Ovary (tissue), 9 donors: ENCODE measurements around the gene MMP8. TPM values are rescaled to one million over a fixed set of nuclear protein-coding genes. Genes with fewer than 3 reads are reported as not detected.
"Not testable (repeated sequence)": the region's sequence is repeated elsewhere in the genome, so short reads cannot be mapped to it uniquely, and the experiment has no call there.

ENCODE experiments used
- DNase-seq, 5 donors: peaks; one replicate each; pipeline ENCODE4 v3.0.0-alpha.2; 2019 to 2020
- H3K27ac ChIP-seq, 2 donors: fragments of 200-600 bp; one replicate each; pipeline versions ENCODE4 v1.5.1 to v1.8.0; 2019 to 2022
- H3K27me3 ChIP-seq: fragments of 200-600 bp; one replicate; pipeline ENCODE4 v1.8.0; 2022
- H3K36me3 ChIP-seq: fragments of 200-600 bp; sonication (generic); one replicate; pipeline ENCODE4 v1.5.1; 2019
- H3K4me1 ChIP-seq: one replicate; pipeline ENCODE4 v1.8.1; 2013; ENCODE audit warnings: mild to moderate bottlenecking, moderate library complexity; ENCODE audit not compliant: insufficient read depth
- H3K4me3 ChIP-seq: fragments of 200-600 bp; sonication (generic); one replicate; pipeline ENCODE4 v1.5.1; 2017
- H3K9me3 ChIP-seq, 2 donors: fragments of 200-600 bp in 1 of 2; sonication (generic) in 1 of 2; one replicate each; pipeline versions ENCODE4 v1.5.1 to v1.8.1; 2013 to 2019; ENCODE audit warnings: mild to moderate bottlenecking in 1 of 2, moderate library complexity in 1 of 2
- CTCF ChIP-seq, 3 donors: fragments of 450-650 bp in 2 of 3; fragments of 200-600 bp in 1 of 3; IDR thresholded peaks; one replicate each; pipeline versions ENCODE4 v1.5.1 to v1.8.0; 2016 to 2022; ENCODE audit warnings: antibody characterized with exemption in 3 of 3, mild to moderate bottlenecking in 1 of 3
- EP300 ChIP-seq: sonication (generic); formaldehyde crosslinking; IDR thresholded peaks from one replicate; pipeline ENCODE4 v1.6.1; 2017; ENCODE audit warnings: antibody characterized with exemption
- POLR2A ChIP-seq: fragments of 450-650 bp; IDR thresholded peaks from one replicate; pipeline ENCODE4 v1.6.1; 2017; ENCODE audit warnings: antibody characterized with exemption, mild to moderate bottlenecking, moderate library complexity
- WGBS, 3 donors: extraction: QIAGEN DNeasy Blood & Tissue Kit in 1 of 3; methylation state at CpG; one replicate each; pipeline versions ENCODE4 v1.1.5 to v1.1.7; 2013 to 2017; 5-methylcytosine and 5-hydroxymethylcytosine counted together
- intact Hi-C, 4 donors: fragments of 100-400 bp; cut with DNase I; formaldehyde crosslinking; loops; one replicate each; pipeline versions ENCODE4 v1.11.0 to v1.15.1; 2022 to 2023
- polyA plus RNA-seq, 2 donors: library from polyadenylated mRNA; stranded (reverse); fragments of 200-250 nt in 1 of 2; fragments of 350-450 nt in 1 of 2; fragmentation: Illumina TruSeq in 1 of 2; extraction: RNeasy Lipid Tissue Mini Kit (QIAGEN cat#74804) in 1 of 2; gene quantifications; one replicate each; pipeline ENCODE4 v1.2.3, GENCODE V29; 2013 to 2014
- total RNA-seq, 7 donors: library from RNA; depleted of rRNA in 2 of 7; stranded (reverse); fragments of >200 nt in 2 of 7; fragmentation: NEBNext Ultra II Directional in 3 of 7; extraction: Animal tissue kit (Norgen Biotek cat#: 25700) in 3 of 7; gene quantifications; one replicate each; pipeline versions ENCODE4 v1.1.0 to v1.2.4, GENCODE V29; 2016 to 2023
- donor health status: DM: no; HTN: no; CAD: no; lungs with moderate emphysema.
- donor health status: DM: no; HTN: no; CAD: no.
- donor health status: Bipolar disorder and iron deficiency.
- donor health status: DM: yes; HTN: yes; CAD: no.
- donor health status: DM: no; HTN: no; CAD: no.
- donor health status: DM: yes; HTN: yes; CAD: no.

The MMP8 gene
- total and polyA plus RNA-seq, 9 donors: 0.02 TPM; not detected in 8

GRCh38 chr11:102749101-102749722, 24.5 kb upstream of the MMP8 start:
- no peak overlapping the region for H3K4me3 ChIP-seq

GRCh38 chr11:102746746-102747578, 22.2 kb upstream of the MMP8 start:
- H3K9me3 ChIP-seq, H3K27ac ChIP-seq, DNase-seq, H3K36me3 ChIP-seq, H3K27me3 ChIP-seq, H3K4me3 ChIP-seq, intact Hi-C loops, H3K4me1 ChIP-seq: not testable (repeated sequence)
- WGBS, 3 donors: 82 to 90% (median 85%) methylated on average over 29 to 32 of the region's 32 CpGs

More at GRCh38 chr11:102749101-102749722, 24.5 kb upstream of the MMP8 start:
- H3K9me3 ChIP-seq: no peaks in the 10 kb centered on the region
- H3K27me3 ChIP-seq: no peaks in the 10 kb centered on the region
- no peaks in the 10 kb centered on the region for H3K36me3 ChIP-seq
- H3K27ac ChIP-seq: no peak overlapping the region
- H3K4me1 ChIP-seq: no peaks in the 10 kb centered on the region
- intact Hi-C loops: no loop called here
- no peak for DNase-seq
- TF ChIP-seq CTCF (IDR thresholded peaks at IDR 0.05) (no peak), POLR2A (no peak), EP300 (no peak)

DNA sequence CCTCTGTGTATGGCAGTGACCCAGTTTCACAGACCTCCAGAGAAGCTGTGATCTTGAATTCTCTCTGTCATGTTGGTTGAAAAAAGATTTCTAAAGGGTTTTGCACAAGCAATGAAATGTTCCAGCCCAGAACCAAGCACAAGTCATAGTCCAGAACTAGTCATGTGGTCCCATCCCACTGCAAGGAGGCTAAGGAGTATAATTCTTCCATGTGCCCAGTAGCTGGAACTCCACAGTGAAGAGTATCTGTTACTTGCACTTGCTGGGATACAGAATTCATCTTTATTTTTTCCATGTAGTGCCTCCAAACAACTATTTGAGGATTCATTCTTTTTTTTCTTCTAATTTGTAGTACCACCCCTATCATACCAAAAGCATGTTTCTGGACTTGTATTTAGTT, 9.9 kb upstream of the MMP8 start:
- no peak for DNase-seq
- H3K4me1 ChIP-seq: no peaks in the 10 kb centered on the region
- no peak overlapping the region for H3K4me3 ChIP-seq
- no peaks in the 10 kb centered on the region for H3K36me3 ChIP-seq
- H3K27me3 ChIP-seq: no peaks in the 10 kb centered on the region
- no peak overlapping the region for H3K27ac ChIP-seq
- intact Hi-C loops: no loop called here
- H3K9me3 ChIP-seq: no peaks in the 10 kb centered on the region
- TF ChIP-seq EP300 (no peak), POLR2A (no peak), CTCF (IDR thresholded peaks at IDR 0.05) (no peak)

DNA sequence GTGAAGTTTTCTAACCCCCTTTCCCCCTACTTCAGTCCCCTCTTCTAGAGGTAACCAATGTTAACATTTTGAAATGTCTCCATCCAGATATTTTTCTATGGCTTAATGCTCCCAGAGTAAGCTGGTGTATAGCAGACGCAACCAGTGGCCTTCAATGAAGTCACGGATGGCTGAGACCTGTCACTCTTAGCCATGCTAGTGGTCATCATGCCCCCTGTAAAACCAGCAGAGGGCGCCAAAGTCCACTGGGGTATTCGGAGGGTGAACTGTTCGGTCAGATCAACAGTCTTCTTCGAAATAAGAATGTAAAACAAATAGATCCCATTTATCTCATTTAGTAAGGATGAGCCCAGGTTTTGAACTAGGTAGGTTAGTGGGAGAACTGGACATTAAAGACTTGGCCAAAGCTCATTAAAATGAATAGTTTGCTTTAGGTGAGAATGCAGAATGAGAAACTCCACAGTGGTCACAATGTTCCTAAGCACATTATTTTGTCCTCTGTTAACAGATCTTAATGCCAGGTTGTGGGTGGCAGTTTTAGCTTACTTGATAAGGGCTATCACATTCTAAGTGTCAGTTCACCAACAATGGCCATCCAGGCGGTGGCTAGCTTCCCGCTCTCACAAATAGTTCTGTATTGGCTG, 8.6 kb upstream of the MMP8 start:
- Histone ChIP-seq H3K36me3 (no peaks in the 10 kb centered on the region), H3K27me3 (no peaks in the 10 kb centered on the region), H3K4me3 (no peak overlapping the region), H3K27ac (no peak overlapping the region), H3K9me3 (no peaks in the 10 kb centered on the region), H3K4me1 (no peaks in the 10 kb centered on the region)
- no peak for DNase-seq
- 49 to 63% (median 54%) methylated on average over 8 of the region's 8 CpGs for whole genome bisulfite sequencing, 3 donors
- no peak for TF ChIP-seq CTCF (IDR thresholded peaks at IDR 0.05)
- TF ChIP-seq EP300: no peak
- no peak for TF ChIP-seq POLR2A
- intact Hi-C loops: no loop called here

GRCh38 chr11:102730944-102731343, 6.2 kb upstream of the MMP8 start:
- H3K27ac ChIP-seq, H3K36me3 ChIP-seq, H3K27me3 ChIP-seq, intact Hi-C loops, H3K4me1 ChIP-seq, DNase-seq, H3K4me3 ChIP-seq, H3K9me3 ChIP-seq: not testable (repeated sequence)
- WGBS, 3 donors: 61 to 64% (median 63%) methylated on average over 8 of the region's 8 CpGs
